OCI-LY7 (cell line): Measurements from ENCODE around the gene ATXN1. TPM values are rescaled to one million over a fixed set of nuclear protein-coding genes. Genes with fewer than 3 reads are reported as not detected.

Experiments used
- BruUV-seq: library from RNA; stranded (reverse); fragments of 400-500 nt; replicated peaks from 2 replicates; lab custom pipeline; 2021; lab: Mats Ljungman, UMichigan
- CTCF ChIA-PET: fragments of 300-600 bp; sonication (Branson Sonifier 250); formaldehyde crosslinking; loops from one replicate; lab custom pipeline; 2022; ENCODE audit warnings: antibody characterized with exemption; ENCODE audit not compliant: unreplicated experiment; lab: Charles Lee
- POLR2A ChIA-PET: fragments of 300-600 bp; sonication (Branson Sonifier 250); formaldehyde crosslinking; loops from one replicate; lab custom pipeline; 2022; ENCODE audit warnings: antibody characterized with exemption; lab: Charles Lee
- DNase-seq: peaks from one replicate; pipeline ENCODE4 v3.0.0-alpha.2; 2015; ENCODE audit warnings: low spot score
- H2AFZ ChIP-seq: fragments of 200-600 bp; sonication (generic), shearing (Covaris generic); 2 replicates; pipeline ENCODE4 v1.6.1; 2014; ENCODE audit warnings: mild to moderate bottlenecking, antibody characterized with exemption, low read length, moderate library complexity
- H3K27ac ChIP-seq: fragments of 200-600 bp; sonication (generic); 2 replicates; pipeline ENCODE4 v1.5.1; 2014; ENCODE audit warnings: mixed run types, low read depth, mild to moderate bottlenecking, moderate library complexity, low read length, inconsistent platforms; ENCODE audit not compliant: poor library complexity, severe bottlenecking
- H3K36me3 ChIP-seq: fragments of 200-600 bp; sonication (generic); 2 replicates; pipeline ENCODE4 v1.6.1; 2014; ENCODE audit warnings: mild to moderate bottlenecking, antibody characterized with exemption, low read length, moderate library complexity, mixed read lengths; ENCODE audit not compliant: insufficient read depth
- H3K4me1 ChIP-seq: fragments of 200-600 bp; sonication (generic); 2 replicates; pipeline ENCODE4 v1.5.1; 2014; ENCODE audit warnings: mild to moderate bottlenecking, low read length; ENCODE audit not compliant: insufficient read depth, poor library complexity, severe bottlenecking
- H3K4me2 ChIP-seq: fragments of 200-600 bp; sonication (generic); 2 replicates; pipeline ENCODE4 v1.6.1; 2014; ENCODE audit warnings: mild to moderate bottlenecking, low read length
- H3K4me3 ChIP-seq: fragments of 200-600 bp; sonication (generic); 2 replicates; pipeline ENCODE4 v1.5.1; 2014; ENCODE audit warnings: mild to moderate bottlenecking, low read depth, low read length; ENCODE audit not compliant: poor library complexity, severe bottlenecking
- H3K79me2 ChIP-seq: fragments of 200-600 bp; sonication (generic); 2 replicates; pipeline ENCODE4 v1.6.1; 2016; ENCODE audit warnings: low read depth, mild to moderate bottlenecking, low read length, moderate library complexity, mixed read lengths; ENCODE audit not compliant: insufficient read depth
- H3K9me2 ChIP-seq: fragments of 200-600 bp; sonication (generic); 2 replicates; pipeline ENCODE4 v1.6.1; 2016; ENCODE audit warnings: mild to moderate bottlenecking, low read length, mixed read lengths; ENCODE audit not compliant: insufficient read depth
- H3K9me3 ChIP-seq: fragments of 200-600 bp; sonication (generic); 2 replicates; pipeline ENCODE4 v1.6.1; 2014; ENCODE audit warnings: mild to moderate bottlenecking, mixed run types, low read length, mixed read lengths
- H4K20me1 ChIP-seq: fragments of 200-600 bp; sonication (generic); 2 replicates; pipeline ENCODE4 v1.6.1; 2014; ENCODE audit warnings: mild to moderate bottlenecking, antibody characterized with exemption, low read length, moderate library complexity, mixed read lengths; ENCODE audit not compliant: insufficient read depth
- CTCF ChIP-seq: fragments of 200-600 bp; sonication (generic); conservative IDR thresholded peaks from 2 replicates; pipeline ENCODE4 v1.5.1; 2014; ENCODE audit warnings: mild to moderate bottlenecking, antibody characterized with exemption, low read length, moderate library complexity, mixed read lengths
- EZH2phosphoT487 ChIP-seq: fragments of 200-600 bp; sonication (generic); IDR thresholded peaks from 2 replicates; pipeline ENCODE4 v1.6.1; 2018; ENCODE audit warnings: low read depth, borderline replicate concordance, mild to moderate bottlenecking, mixed run types, antibody characterized with exemption, low read length, moderate library complexity, mixed read lengths
- intact Hi-C: fragments of 100-400 bp; cut with micrococcal nuclease; formaldehyde crosslinking; loops from one replicate; pipeline ENCODE4 v1.10.0; 2022; ENCODE audit not compliant: unreplicated experiment
- total RNA-seq, 2 experiments: library from RNA; depleted of rRNA in 1 of 2; stranded (reverse); fragments of >200 nt in 1 of 2; shearing (Covaris generic) in 1 of 2; gene quantifications; 2 replicates each; pipeline ENCODE4 v1.2.3, GENCODE V29; 2014 to 2022

Gene ATXN1
- total RNA-seq, 2 experiments from 2014 or later = not detected

- intact Hi-C loops = no loop called here
- Histone ChIP-seq H3K9me3 (no peaks in the 10 kb centered on the region), H3K4me1 (no peaks in the 10 kb centered on the region)
Observed at GRCh38 chr6:16653226-16653625, 108.0 kb downstream of the ATXN1 start.

GRCh38 chr6:16651871-16652270 is 109.4 kb downstream of the ATXN1 start:
- CTCF ChIA-PET = no interaction called here
- intact Hi-C loops = no loop called here
- no TSS peak for BruUV-seq
- Histone ChIP-seq H3K79me2 (no peaks in the 10 kb centered on the region), H4K20me1 (no peaks in the 10 kb centered on the region), H3K36me3 (no peaks in the 10 kb centered on the region), H3K4me1 (no peaks in the 10 kb centered on the region), H3K27ac (no peak overlapping the region), H3K9me2 (no peaks in the 10 kb centered on the region), H2AFZ (no peak overlapping the region), H3K9me3 (no peaks in the 10 kb centered on the region), H3K4me3 (no peak overlapping the region), H3K4me2 (no peak overlapping the region)
- no peak for DNase-seq
- TF ChIP-seq EZH2phosphoT487 (no peak), CTCF (no peak)
- POLR2A ChIA-PET = no interaction called here

More at GRCh38 chr6:16653226-16653625, 108.0 kb downstream of the ATXN1 start:
- Histone ChIP-seq H3K27ac (no peak overlapping the region), H3K4me3 (no peak overlapping the region), H2AFZ (no peak overlapping the region), H4K20me1 (no peaks in the 10 kb centered on the region), H3K9me2 (no peaks in the 10 kb centered on the region), H3K79me2 (no peaks in the 10 kb centered on the region), H3K36me3 (no peaks in the 10 kb centered on the region), H3K4me2 (no peak overlapping the region)
- BruUV-seq = no TSS peak
- DNase-seq = no peak
- TF ChIP-seq EZH2phosphoT487 (no peak), CTCF (no peak)
- ChIA-PET POLR2A (interaction anchor here (1.2 kb wide), 1 partner anchor 77 kb away, joined by 3 read pairs; no protein-coding TSS in a partner anchor), CTCF (no interaction called here)

- H3K9me3 ChIP-seq = no peaks in the 10 kb centered on the region
- CTCF ChIA-PET = no interaction called here
- no peaks in the 10 kb centered on the region for H3K9me2 ChIP-seq
- H3K36me3 ChIP-seq = no peaks in the 10 kb centered on the region
- H3K4me2 ChIP-seq = no peak overlapping the region
- no peaks in the 10 kb centered on the region for H4K20me1 ChIP-seq
- POLR2A ChIA-PET = interaction anchor here (0.6 to 1.4 kb wide), 3 partner anchors 15 to 315 kb away, joined by 3 read pairs; no protein-coding TSS in a partner anchor
- no peak overlapping the region for H3K4me3 ChIP-seq
- intact Hi-C loops = no loop called here
- TF ChIP-seq CTCF (no peak), EZH2phosphoT487 (no peak)
- no peaks in the 10 kb centered on the region for H3K4me1 ChIP-seq
- no TSS peak for BruUV-seq
- H2AFZ ChIP-seq = no peak overlapping the region
- no peaks in the 10 kb centered on the region for H3K79me2 ChIP-seq
- no peak for DNase-seq
- H3K27ac ChIP-seq = no peak overlapping the region
Observed at GRCh38 chr6:16649890-16650289, 111.4 kb downstream of the ATXN1 start.
